Mucosa of stomach (tissue), 1 donor: ENCODE data around the gene GRIA1.

Experiments used
- H3K27me3 ChIP-seq: one replicate; pipeline ENCODE4 v1.7.0; 2013; ENCODE audit warnings: mild to moderate bottlenecking, low read length; ENCODE audit not compliant: control insufficient read depth, insufficient read depth
- H3K36me3 ChIP-seq: one replicate; pipeline ENCODE4 v1.7.0; 2013; ENCODE audit warnings: low read length; ENCODE audit not compliant: control insufficient read depth, insufficient read depth
- H3K4me1 ChIP-seq: one replicate; pipeline ENCODE4 v1.7.0; 2013; ENCODE audit warnings: mild to moderate bottlenecking, low read length; ENCODE audit not compliant: control insufficient read depth, insufficient read depth
- H3K4me3 ChIP-seq: one replicate; pipeline ENCODE4 v1.7.0; 2013; ENCODE audit warnings: low read length
- H3K9ac ChIP-seq: one replicate; pipeline ENCODE4 v1.7.0; 2013; ENCODE audit warnings: mild to moderate bottlenecking, low read length, moderate library complexity
- H3K9me3 ChIP-seq: one replicate; pipeline ENCODE4 v1.7.0; 2013; ENCODE audit warnings: mild to moderate bottlenecking, low read length, moderate library complexity; ENCODE audit not compliant: control insufficient read depth
- donor health status: Pancreatic carcinoma.

GRIA1 gene

GRCh38 chr5:153676821-153677220 lies 186.4 kb downstream of the GRIA1 start:
- Histone ChIP-seq H3K27me3 (no peaks in the 10 kb centered on the region), H3K4me1 (no peaks in the 10 kb centered on the region), H3K4me3 (no peak overlapping the region), H3K9me3 (no peaks in the 10 kb centered on the region), H3K36me3 (no peaks in the 10 kb centered on the region), H3K9ac (no peak overlapping the region)

DNA sequence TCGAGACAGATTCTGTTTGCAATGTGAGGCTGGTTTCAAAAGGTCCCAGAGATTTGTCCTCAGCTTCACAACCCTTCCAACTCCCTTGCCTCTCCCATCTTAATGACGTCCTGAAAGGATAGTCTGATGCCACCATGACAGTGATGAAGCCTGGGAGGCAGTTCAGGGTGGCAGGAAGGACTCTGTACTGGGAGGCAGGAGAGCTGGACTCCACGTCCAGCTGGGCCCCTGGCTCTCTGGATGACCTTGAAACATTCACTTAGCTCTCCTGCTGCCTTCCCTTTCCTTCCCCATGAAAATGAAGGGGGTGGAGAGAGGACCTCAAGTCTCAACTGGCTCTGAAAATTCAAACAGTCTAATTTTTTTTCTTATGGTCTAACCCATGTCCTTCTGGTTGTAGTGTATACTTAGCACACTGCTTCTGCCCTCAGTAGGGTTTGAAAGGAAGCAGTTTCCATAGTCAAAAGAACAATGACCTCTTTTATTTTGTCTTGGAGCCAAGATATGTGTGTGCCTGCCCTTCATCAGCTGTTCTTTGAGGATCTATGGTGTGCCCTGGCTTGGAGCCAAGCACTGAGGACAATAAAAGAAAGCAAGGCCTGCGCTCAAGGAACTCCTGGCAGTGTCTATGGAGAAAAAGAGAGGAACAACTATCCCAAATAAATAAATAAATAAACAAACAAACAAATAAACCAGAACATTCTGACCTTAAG lies 188.3 kb downstream of the GRIA1 start:
- no peaks in the 10 kb centered on the region for H3K9me3 ChIP-seq
- no peaks in the 10 kb centered on the region for H3K27me3 ChIP-seq
- H3K9ac ChIP-seq, result no peak overlapping the region
- H3K4me1 ChIP-seq, result no peaks in the 10 kb centered on the region
- no peak overlapping the region for H3K4me3 ChIP-seq
- H3K36me3 ChIP-seq, result no peaks in the 10 kb centered on the region

DNA sequence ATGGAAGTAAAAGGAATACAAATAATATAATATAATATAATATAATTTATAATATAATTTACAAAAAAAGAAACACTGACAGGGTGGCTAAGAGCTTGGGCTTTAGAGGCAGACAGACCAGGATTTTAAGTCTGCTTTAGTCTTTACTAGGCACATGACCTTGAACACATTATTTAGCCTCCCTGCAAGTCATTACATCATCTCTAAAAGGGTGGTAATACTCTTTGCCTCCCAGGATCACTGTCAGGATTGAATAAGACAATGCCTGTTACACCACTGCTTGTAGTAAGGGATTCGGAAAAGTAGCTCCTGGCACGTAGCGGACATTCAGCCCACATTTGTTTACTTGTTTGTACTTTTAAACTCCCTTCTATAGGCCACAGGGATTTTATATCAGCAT lies 199.8 kb downstream of the GRIA1 start:
- Histone ChIP-seq H3K4me1 (no peaks in the 10 kb centered on the region), H3K27me3 (no peaks in the 10 kb centered on the region), H3K9me3 (no peaks in the 10 kb centered on the region), H3K9ac (no peak overlapping the region), H3K36me3 (no peaks in the 10 kb centered on the region), H3K4me3 (no peak overlapping the region)

- H3K36me3 ChIP-seq, result no peaks in the 10 kb centered on the region
- no peaks in the 10 kb centered on the region for H3K4me1 ChIP-seq
- H3K9ac ChIP-seq, result no peak overlapping the region
- H3K4me3 ChIP-seq, result no peak overlapping the region
- no peaks in the 10 kb centered on the region for H3K27me3 ChIP-seq
- H3K9me3 ChIP-seq, result no peaks in the 10 kb centered on the region
These were observed 205.8 kb downstream of the GRIA1 start for GRCh38 chr5:153696256-153696655.

- H3K9ac ChIP-seq, result no peak overlapping the region
- H3K4me3 ChIP-seq, result no peak overlapping the region
- H3K4me1 ChIP-seq, result no peaks in the 10 kb centered on the region
- H3K36me3 ChIP-seq, result no peaks in the 10 kb centered on the region
- H3K27me3 ChIP-seq, result no peaks in the 10 kb centered on the region
- H3K9me3 ChIP-seq, result no peaks in the 10 kb centered on the region
These were observed 208.6 kb downstream of the GRIA1 start for GRCh38 chr5:153699035-153699434.

GRCh38 chr5:153700940-153701339 lies 210.5 kb downstream of the GRIA1 start:
- H3K27me3 ChIP-seq, result no peaks in the 10 kb centered on the region
- H3K4me1 ChIP-seq, result no peaks in the 10 kb centered on the region
- no peak overlapping the region for H3K9ac ChIP-seq
- no peak overlapping the region for H3K4me3 ChIP-seq
- H3K9me3 ChIP-seq, result no peaks in the 10 kb centered on the region
- no peaks in the 10 kb centered on the region for H3K36me3 ChIP-seq

- Histone ChIP-seq H3K4me3 (no peak overlapping the region), H3K36me3 (no peaks in the 10 kb centered on the region), H3K4me1 (no peaks in the 10 kb centered on the region), H3K9ac (no peak overlapping the region), H3K27me3 (no peaks in the 10 kb centered on the region), H3K9me3 (no peaks in the 10 kb centered on the region)
These were observed 211.8 kb downstream of the GRIA1 start for GRCh38 chr5:153702265-153702664.

GRCh38 chr5:153704110-153704509 lies 213.6 kb downstream of the GRIA1 start:
- no peaks in the 10 kb centered on the region for H3K9me3 ChIP-seq
- no peak overlapping the region for H3K4me3 ChIP-seq
- H3K4me1 ChIP-seq, result no peaks in the 10 kb centered on the region
- no peaks in the 10 kb centered on the region for H3K36me3 ChIP-seq
- H3K27me3 ChIP-seq, result no peaks in the 10 kb centered on the region
- H3K9ac ChIP-seq, result no peak overlapping the region

DNA sequence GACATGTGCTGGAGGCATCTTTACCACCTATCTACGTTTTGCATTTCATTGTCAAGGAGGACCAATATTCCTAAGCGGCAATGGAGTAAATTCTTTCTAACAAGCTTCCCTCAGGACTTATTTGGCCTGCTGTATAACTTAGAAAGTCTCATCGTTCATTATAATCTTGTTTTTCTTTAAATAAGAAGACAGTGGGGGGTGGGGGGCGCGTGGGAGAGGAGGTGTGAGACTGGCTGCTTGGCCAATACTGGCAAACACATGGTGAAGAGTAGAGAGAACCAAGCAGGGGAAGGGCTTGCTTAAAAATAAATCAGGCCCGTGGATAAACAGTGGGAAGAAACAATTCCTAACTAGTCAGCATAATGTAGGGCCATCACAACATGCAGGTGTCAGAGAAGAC lies 217.2 kb downstream of the GRIA1 start:
- no peaks in the 10 kb centered on the region for H3K36me3 ChIP-seq
- no peaks in the 10 kb centered on the region for H3K9me3 ChIP-seq
- no peaks in the 10 kb centered on the region for H3K4me1 ChIP-seq
- no peak overlapping the region for H3K9ac ChIP-seq
- no peaks in the 10 kb centered on the region for H3K27me3 ChIP-seq
- H3K4me3 ChIP-seq, result no peak overlapping the region

DNA sequence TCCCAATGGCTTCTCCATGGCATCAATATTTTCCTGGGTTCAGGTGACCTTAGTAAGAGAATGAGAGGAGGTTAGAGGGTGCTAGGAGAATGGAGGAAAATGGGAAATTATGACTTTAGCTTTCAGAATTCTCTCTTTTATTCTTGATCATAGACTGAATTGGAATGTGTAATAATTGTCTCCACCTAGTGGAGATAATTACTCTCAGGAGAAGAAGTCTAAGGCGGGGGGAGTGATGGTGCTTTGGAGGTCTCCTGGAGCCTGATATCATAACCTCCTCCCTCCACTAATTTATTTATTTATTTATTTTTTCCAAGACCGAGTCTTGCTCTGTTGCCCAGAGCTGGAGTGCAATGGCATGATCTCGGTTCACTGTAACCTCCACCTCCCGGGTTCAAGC lies 221.3 kb downstream of the GRIA1 start:
- Histone ChIP-seq H3K4me3 (no peak overlapping the region), H3K9ac (no peak overlapping the region), H3K9me3 (no peaks in the 10 kb centered on the region), H3K36me3 (no peaks in the 10 kb centered on the region), H3K27me3 (no peaks in the 10 kb centered on the region), H3K4me1 (no peaks in the 10 kb centered on the region)

GRCh38 chr5:153712946-153713345 lies 222.5 kb downstream of the GRIA1 start:
- Histone ChIP-seq H3K27me3 (no peaks in the 10 kb centered on the region), H3K36me3 (no peaks in the 10 kb centered on the region), H3K9me3 (no peaks in the 10 kb centered on the region), H3K4me3 (no peak overlapping the region), H3K9ac (no peak overlapping the region), H3K4me1 (no peaks in the 10 kb centered on the region)

GRCh38 chr5:153713943-153714342 lies 223.5 kb downstream of the GRIA1 start:
- Histone ChIP-seq H3K9me3 (no peaks in the 10 kb centered on the region), H3K9ac (no peak overlapping the region), H3K4me1 (no peaks in the 10 kb centered on the region), H3K36me3 (no peaks in the 10 kb centered on the region), H3K27me3 (no peaks in the 10 kb centered on the region), H3K4me3 (no peak overlapping the region)

GRCh38 chr5:153714798-153715197 lies 224.3 kb downstream of the GRIA1 start:
- Histone ChIP-seq H3K9ac (no peak overlapping the region), H3K27me3 (no peaks in the 10 kb centered on the region), H3K9me3 (no peaks in the 10 kb centered on the region), H3K4me3 (no peak overlapping the region), H3K4me1 (no peaks in the 10 kb centered on the region), H3K36me3 (no peaks in the 10 kb centered on the region)
